Measurements from ENCODE around the gene WDR45B.
A peak's percentile ranks its signal among the peaks of the same experiment; 100 is the strongest.

WDR45B gene

DNA sequence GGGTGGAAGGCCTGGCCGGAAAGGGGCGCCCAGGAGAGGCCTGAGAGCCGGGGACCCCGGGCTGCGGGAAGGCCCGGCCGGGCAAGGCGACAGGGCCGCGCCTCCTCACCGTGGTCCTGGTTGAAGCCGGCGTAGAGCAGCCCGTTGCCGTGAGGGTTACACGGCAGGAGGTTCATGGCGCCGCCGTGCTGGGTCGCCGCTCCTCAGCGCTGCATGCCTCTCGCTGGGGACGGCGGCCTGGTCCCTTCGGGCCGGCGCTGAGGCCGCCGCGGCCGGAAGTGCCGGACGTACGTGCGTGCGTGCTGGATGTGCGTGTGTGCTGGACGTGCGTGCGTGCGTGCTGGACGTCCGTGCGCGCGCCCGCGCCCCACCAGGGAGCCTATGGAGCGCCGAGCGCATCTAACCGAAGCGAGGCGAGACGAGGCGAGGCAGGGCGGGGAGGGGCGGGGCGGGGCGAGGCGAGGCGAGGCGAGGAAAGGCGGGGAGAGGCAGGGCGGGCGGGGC, at the start of gene WDR45B:
Gene WDR45B, minus strand, starts transcription at position 280 of the 504 bp plus-strand sequence. Its CDS starts 104 bp downstream, at position 176.
- peak; percentile 83 to 87 for DNase-seq

DNA sequence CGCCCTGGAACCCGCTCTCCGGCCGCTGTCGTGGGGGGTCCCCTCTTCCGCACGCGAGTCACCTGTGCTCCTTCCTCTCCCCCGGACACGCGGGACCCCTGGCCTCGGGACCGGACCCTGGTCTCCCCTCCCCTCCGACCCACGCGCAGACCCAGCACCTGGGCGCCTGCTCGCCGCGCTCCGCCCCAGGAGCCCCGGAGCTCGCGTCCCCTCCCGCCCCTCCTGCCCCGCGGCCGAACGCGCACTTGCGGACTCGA, 49.5 kb upstream of the WDR45B start:
- no peak for DNase-seq

DNA sequence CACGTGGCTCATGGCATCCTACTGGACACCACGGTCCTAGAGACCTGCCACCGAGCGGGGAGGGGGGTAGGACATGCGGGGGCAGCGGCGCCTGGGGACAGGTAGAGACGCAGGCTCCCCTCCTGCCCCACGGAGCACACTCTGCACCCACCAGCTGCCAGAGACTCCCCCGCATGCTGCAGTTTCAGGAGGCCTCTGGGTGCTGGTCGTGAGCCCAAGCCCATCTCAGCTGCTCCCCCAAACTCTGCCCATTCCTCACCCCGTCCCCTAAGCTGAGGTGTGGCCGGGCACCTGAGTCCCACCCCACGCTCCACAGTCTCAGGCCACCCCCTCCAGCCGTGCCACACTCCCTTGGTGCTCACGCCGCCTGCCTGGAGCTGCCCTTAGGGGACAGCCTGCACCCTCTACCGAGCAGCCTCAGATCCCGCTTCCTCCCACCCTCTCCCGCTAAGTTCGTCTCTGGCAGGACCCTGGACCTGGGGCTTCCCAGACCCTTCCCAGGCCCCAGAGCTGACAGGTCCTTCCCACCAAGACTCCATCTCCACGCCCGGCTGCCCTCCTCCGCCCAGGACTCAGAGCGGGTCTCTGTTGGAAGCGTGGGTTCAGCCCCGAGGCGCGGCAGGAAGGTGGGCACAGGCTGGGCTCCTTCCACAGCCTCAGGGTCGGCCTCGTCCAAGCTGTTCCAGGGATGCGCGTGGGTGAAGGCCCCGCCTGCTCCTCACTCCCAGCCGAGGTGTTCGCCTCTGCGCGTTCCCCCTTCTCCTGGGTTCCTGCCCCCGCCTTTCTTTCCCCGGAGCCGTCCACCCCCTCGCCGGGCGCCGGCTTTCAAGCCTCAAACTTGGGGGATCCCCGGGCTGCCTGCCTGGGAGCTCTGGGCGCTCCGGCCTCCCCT, 48.9 kb upstream of the WDR45B start:
- peak in 1 of 2 donors; percentile 16 for DNase-seq

GRCh38 chr17:82696259-82696658, 48.0 kb upstream of the WDR45B start:
- no peak for DNase-seq

DNA sequence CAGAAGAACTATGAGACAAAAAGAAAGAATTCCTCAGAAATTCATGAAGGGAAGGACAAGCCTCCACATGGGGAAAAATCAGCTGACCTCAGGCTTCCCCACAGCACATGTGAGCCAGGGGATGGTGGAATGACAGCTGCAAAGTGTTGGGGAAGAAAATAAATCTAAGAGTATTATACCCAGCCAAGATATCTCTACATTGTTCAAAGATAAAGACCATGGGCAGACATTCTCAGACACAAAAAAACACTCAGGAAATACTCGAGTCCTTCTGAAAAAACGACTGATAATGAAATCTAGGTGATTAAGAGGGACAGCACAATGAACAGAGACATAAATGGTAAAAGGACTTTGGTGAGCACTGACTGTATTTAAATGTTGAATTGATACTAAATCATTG, 46.4 kb upstream of the WDR45B start:
- no peak for DNase-seq

DNA sequence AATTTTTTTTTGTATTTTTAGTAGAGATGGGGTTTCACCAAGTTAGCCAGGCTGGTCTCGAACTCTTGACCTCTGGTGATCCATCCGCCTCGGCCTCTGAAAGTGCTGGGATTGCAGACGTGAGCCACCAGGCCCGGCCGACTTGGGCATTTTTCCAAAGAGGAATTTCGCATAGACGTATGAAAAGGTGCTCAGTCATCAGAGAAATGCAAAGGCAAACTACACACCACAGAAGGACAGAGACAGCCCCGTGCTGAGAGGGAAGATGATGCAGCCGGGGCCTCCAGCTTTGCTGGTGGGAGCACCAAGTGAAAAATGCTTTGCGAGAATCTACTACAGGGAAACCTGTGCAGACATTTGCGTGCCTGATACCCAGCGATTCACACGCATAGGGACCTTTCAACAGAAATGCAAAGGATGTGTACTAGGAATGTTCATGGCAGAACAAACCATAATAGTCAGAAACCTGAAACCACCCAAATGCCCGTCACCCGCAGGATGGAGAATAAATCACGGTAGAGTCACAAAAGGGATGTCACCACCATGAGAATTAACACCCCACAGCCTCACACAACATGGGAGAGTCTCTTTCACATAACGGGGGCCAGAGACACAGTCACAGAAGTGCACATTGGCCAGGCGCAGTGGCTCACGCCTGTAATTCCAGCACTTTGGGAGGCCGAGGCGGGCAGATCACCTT, 45.1 kb upstream of the WDR45B start:
- no peak for DNase-seq

- no peak for DNase-seq
Observed at GRCh38 chr17:82692268-82692667, 44.0 kb upstream of the WDR45B start.

DNA sequence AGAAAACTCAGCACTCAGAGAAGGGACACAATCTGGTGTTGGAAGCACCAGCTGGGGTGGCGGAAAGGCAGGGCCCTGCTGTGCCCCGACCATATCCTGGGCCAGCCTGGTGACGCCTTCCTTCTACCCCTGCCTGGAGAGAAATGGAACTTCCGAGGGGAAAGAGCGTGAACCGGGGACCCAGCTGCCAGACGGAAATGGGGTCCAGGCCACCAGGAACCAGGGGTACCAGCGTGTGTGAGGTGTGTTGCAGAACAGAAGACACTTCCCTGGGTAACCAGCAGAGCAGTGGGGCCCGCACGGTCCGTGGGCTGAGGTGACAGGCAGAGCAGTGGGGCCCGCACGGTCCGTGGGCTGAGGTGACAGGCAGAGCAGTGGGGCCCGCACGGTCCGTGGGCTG, 43.5 kb upstream of the WDR45B start:
- no peak for DNase-seq

DNA sequence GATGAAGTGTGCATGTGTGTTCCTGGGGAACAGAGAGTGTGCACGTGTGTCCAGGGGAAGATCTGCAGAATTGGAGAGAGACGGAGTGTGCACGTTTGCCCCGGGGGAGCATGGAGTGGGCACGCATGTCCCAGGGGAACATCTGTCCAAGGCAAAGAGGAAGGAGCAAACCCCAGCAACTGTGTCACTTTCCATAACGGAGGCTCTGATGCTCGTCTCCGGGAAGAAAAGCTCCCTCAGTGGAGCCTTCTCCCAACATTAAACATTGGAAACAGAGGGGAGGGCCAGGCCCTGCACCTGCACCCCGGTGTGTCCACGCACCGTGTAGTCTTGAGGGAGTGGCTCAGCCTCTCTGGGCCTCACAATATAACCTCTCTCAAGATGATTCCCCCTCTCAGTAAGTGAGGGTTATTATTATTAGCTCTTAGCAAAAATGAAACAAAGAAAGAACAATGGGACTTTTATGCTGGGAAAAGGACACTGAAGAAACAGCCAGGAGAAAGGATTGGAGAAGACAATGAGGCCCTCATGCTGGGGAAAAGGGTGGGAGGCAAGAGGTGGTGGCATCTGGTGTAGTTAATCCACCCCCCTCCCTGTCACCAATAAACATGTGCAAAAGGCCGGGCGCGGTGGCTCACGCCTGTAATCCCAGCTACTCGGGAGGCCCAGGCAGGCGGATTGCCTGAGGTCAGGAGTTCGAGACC, 42.7 kb upstream of the WDR45B start:
- no peak for DNase-seq

DNA sequence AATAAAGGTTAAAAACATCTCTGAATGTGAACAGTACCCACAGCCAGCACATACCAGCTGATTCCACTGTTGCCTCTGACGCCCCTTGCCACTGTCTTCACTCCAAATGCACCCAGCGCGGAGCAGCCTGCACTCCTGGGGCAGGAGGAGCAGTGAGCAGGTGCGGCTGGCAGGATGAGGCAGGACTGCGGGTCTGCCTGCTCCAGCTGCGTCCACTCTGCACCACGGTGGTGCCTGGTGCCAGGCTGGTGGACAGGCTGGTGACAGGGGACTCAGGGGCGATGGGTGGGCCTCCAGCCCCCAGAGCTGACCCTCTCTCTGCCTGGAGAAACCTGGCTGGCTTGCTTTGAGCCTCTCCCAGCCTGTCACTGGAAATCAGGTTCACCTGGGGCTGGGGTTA, 40.8 kb upstream of the WDR45B start:
- no peak for DNase-seq

DNA sequence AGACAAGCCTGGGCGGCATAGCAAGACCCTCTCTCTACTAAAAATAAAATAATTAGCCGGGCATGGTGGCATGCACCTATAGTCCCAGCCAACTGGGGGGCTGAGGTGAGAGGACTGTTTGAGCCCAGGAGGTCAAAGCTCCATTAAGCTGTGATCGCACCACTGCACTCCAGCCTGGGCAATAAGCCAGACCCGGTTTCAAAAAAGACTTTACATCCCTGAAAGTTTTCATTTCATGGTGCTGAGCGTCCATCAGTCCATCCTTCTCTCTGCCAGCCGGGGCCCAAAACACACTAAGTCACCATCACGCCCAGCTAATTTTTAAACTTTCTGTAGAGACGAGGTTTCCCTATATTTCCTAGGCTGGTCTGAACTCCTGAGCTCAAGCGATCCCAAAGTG, 39.6 kb upstream of the WDR45B start:
- no peak for DNase-seq

- DNase-seq, result no peak
Observed at GRCh38 chr17:82687375-82687861, 39.2 kb upstream of the WDR45B start.

GRCh38 chr17:82686366-82687324, 38.4 kb upstream of the WDR45B start:
- DNase-seq, result no peak

- DNase-seq, result no peak
Observed at GRCh38 chr17:82685291-82685690, 37.0 kb upstream of the WDR45B start.

GRCh38 chr17:82684228-82684841, 36.1 kb upstream of the WDR45B start:
- DNase-seq, result no peak

DNA sequence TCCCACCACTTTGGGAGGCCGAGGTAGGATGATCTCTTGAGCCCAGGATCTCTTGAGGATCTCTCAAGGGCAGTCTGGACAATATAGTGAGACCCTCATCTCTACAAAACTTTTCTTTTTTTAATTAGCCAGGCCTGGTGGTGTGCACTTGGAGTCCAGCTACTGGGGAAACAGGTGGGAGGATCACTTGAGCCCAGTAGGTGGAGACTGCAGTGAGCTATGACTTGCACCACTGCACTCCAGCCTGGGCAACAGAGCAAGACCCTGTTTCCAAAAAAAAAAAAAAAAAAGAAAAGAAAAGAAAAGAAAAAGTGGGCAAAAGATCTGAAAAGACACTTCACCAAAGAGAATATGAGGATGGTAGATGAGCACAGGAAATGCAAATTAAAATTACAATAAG, 35.3 kb upstream of the WDR45B start:
- no peak for DNase-seq

- DNase-seq, result no peak
Observed at GRCh38 chr17:82681547-82681946, 33.3 kb upstream of the WDR45B start.

DNA sequence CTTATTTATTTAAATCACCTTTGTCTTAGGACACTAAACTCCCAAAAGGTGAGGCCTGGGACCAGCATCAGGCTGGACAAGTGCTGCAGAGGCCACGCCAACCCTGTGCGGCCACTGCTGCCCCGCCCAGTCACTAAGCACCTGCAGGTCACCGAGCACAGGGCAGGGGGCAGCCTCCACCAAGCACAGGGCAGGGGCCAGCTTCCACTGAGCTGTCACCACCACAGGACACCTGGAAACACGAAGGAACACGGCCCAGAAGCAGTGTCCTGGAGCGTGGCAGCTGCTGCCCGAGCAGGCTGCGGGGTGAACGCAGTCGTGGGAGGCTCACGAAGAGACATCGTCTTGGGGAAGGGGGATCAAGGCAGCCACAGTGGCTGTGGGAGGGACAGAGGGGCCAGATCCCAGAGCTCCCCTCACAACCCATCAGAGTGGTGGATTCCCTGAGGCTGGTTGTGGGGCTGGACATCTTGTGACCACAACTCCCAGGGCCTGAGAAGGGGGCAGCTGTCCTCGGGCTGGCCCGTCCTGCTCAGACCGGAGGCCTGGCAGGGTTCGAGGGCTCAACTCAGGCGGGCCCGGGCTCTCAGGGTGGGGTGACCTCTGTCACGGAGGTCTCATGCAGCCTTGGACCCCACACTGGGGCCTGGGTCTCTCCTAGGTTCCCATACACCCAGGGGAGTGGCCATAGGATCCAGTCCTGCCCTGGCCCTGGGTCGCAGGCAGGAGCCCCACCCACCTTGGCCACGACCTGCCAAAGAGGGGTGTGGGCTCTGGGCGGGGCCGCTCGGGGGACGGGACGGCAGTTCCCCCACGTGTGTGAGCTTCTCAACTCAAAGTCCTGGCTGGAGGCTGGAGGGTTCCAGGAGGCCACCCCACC, 31.6 kb upstream of the WDR45B start:
- DNase-seq, result no peak

DNA sequence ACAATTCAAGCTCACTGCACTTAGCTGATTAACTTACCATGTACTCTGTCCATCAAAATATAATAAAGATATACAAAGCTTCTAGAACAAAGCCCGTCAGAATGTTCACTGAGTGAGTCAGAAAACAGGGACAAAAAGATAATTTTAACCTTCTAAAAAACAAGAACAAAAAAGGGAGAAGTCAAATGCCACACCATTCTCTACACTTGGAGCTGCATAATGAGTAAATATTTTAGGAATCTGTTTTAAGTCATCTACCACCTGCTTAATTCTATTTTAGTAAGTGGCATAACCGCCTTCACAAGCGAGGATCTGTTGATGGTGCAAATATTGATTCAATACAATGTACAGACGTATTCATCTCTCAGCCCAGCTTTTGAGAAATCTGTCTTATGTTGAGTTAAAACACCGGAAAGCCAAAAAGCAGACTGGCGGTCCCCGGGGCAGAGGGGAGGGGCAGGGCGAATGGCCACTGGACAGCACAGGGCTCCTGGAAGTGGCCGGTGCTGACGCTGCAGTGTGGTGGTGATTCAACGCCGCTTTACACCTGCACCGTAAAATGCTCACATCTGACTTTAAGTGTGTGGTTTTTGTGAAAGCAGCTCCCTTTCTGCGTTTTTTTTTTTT, 30.1 kb upstream of the WDR45B start:
- DNase-seq, result no peak

DNA sequence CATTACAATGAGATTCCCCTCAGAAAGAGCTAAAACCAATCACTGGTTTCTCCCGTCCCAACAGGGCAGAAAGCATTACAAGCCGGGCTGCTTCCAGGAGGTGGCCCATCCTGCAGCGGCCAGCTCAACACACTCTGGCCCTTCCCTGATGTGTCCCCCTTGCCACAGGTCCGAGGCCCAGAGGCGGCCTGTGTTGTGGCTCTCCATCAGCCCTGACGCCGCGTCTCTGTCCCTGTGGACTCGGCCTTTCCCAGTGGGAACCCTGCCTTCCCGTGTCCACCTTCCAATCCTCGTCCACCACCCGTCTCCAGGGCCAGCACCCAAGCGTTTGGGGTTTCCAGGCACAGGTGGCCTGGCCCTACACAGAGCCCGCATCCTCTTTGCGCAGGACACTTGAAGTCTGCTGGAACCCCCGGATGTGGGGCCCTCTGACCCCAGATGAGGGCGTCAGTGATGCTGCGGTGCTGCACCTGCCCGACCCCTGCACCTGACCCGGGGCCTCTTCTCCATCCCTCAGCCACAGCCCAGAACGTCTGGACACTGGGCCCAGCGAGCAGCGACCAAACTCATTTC, 29.2 kb upstream of the WDR45B start:
- no peak for DNase-seq
